ENCODE results near the gene PPP1R13L. TPM values are rescaled to one million over a fixed set of nuclear protein-coding genes. Genes with fewer than 3 reads are reported as not detected.

The PPP1R13L gene
- total and polyA plus RNA-seq, 2 donors (not counting 1 experiment from before 2014, with no cell fraction given): 3.0 to 5.8 TPM

DNA sequence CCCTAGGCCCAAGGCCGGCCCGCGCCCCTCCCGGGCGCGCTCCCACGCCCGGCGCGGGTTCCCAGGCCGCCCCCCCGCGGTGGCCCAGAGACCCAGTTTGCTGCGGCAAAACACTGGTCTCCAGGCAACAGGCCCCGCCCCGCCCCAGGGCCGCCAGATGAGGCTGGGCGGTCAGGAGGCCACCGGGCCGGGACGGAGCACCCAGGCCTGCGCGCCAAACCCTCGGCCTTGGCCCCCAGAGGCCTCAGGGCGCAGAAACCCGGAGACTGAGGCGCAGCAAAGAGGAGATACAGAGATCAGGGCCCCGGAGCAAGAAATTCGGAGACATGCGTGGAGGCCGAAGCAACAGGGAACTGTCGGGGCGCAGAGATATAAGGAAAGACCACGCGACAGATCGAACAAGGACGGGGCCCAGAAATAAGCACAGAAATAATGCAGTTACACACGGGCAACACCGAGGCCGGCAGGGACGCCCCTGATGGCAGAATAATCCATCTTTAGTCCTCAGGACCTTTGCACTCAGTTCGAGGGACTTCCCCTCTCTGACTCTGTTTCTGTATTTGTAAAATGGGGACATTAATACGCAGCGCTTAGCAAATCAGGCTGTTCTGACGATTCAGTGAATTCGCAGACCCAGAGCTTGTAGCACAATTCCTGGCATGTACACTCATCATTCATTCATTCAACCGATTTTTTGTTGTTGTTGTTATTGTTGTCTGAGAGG, 39.6 kb upstream of the PPP1R13L start:
- peaks cover 17% of the 10 kb centered on the region for H3K4me1 ChIP-seq (ENCODE audit: control insufficient read depth, extremely low read depth, insufficient read depth, low read length)
- H3K4me3 ChIP-seq (replicated peaks in 1 of 4; ENCODE audit: control extremely low read depth in 1 of 4, insufficient read depth in 1 of 4, low read depth in 3 of 4, low read length in 4 of 4): peak overlapping the region in 3 of 4 experiments; percentile 19 to 49 (median 26)
- no peaks in the 10 kb centered on the region for H3K36me3 ChIP-seq (ENCODE audit: control insufficient read depth, insufficient read depth, low read length)
- TF ChIP-seq, protein P1, sequence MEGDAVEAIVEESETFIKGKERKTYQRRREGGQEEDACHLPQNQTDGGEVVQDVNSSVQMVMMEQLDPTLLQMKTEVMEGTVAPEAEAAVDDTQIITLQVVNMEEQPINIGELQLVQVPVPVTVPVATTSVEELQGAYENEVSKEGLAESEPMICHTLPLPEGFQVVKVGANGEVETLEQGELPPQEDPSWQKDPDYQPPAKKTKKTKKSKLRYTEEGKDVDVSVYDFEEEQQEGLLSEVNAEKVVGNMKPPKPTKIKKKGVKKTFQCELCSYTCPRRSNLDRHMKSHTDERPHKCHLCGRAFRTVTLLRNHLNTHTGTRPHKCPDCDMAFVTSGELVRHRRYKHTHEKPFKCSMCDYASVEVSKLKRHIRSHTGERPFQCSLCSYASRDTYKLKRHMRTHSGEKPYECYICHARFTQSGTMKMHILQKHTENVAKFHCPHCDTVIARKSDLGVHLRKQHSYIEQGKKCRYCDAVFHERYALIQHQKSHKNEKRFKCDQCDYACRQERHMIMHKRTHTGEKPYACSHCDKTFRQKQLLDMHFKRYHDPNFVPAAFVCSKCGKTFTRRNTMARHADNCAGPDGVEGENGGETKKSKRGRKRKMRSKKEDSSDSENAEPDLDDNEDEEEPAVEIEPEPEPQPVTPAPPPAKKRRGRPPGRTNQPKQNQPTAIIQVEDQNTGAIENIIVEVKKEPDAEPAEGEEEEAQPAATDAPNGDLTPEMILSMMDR (conservative IDR thresholded peaks at IDR 0.05 in 1 of 2, IDR thresholded peaks at IDR 0.05 in 1 of 2; ENCODE audit: low read depth in 1 of 2, low read length in 2 of 2): no peak
- no peak for TF ChIP-seq EZH2 (IDR thresholded peaks at IDR 0.05; ENCODE audit: low read length, missing control alignments)
- no peaks in the 10 kb centered on the region for H4K20me1 ChIP-seq (ENCODE audit: control insufficient read depth, extremely low read depth, insufficient read depth, low read length)
- no peaks in the 10 kb centered on the region for H3K79me2 ChIP-seq (ENCODE audit: control insufficient read depth, insufficient read depth, low read length)
- DNase-seq (ENCODE audit: low read depth in 2 of 2): peak; percentile 77 to 78
- H3K27ac ChIP-seq (ENCODE audit: insufficient read depth, low read length): peak overlapping the region; percentile 75
- no peaks in the 10 kb centered on the region for H3K9me3 ChIP-seq (ENCODE audit: control insufficient read depth, insufficient read depth, low read depth, low read length)
- H3K27me3 ChIP-seq (ENCODE audit: control insufficient read depth, insufficient read depth, low read length): no peaks in the 10 kb centered on the region
- H3K9ac ChIP-seq (ENCODE audit: insufficient read depth, low read length): peak overlapping the region; percentile 66
- H2AFZ ChIP-seq (ENCODE audit: low read length): no peak overlapping the region
- H3K4me2 ChIP-seq (ENCODE audit: extremely low read depth, insufficient read depth, low read length): peak overlapping the region; percentile 81

GRCh38 chr19:45443462-45444317, 38.8 kb upstream of the PPP1R13L start:
- H3K9me3 ChIP-seq (ENCODE audit: control insufficient read depth, insufficient read depth, low read depth, low read length): no peaks in the 10 kb centered on the region
- no peaks in the 10 kb centered on the region for H3K36me3 ChIP-seq (ENCODE audit: control insufficient read depth, insufficient read depth, low read length)
- no peaks in the 10 kb centered on the region for H3K27me3 ChIP-seq (ENCODE audit: control insufficient read depth, insufficient read depth, low read length)
- H3K27ac ChIP-seq (ENCODE audit: insufficient read depth, low read length): peak overlapping the region; percentile 78
- no peaks in the 10 kb centered on the region for H3K79me2 ChIP-seq (ENCODE audit: control insufficient read depth, insufficient read depth, low read length)
- peak overlapping the region; percentile 4 to 58 (median 51) for H3K4me3 ChIP-seq (replicated peaks in 1 of 4; ENCODE audit: control extremely low read depth in 1 of 4, insufficient read depth in 1 of 4, low read depth in 3 of 4, low read length in 4 of 4)
- peak overlapping the region; percentile 78 for H3K9ac ChIP-seq (ENCODE audit: insufficient read depth, low read length)
- peak overlapping the region; percentile 93 for H3K4me2 ChIP-seq (ENCODE audit: extremely low read depth, insufficient read depth, low read length)
- no peak overlapping the region for H2AFZ ChIP-seq (ENCODE audit: low read length)
- H3K4me1 ChIP-seq (ENCODE audit: control insufficient read depth, extremely low read depth, insufficient read depth, low read length): peaks cover 17% of the 10 kb centered on the region
- H4K20me1 ChIP-seq (ENCODE audit: control insufficient read depth, extremely low read depth, insufficient read depth, low read length): no peaks in the 10 kb centered on the region
- TF ChIP-seq, protein P1 (conservative IDR thresholded peaks at IDR 0.05 in 1 of 2, IDR thresholded peaks at IDR 0.05 in 1 of 2; ENCODE audit: low read depth in 1 of 2, low read length in 2 of 2): no peak
- no peak for TF ChIP-seq EZH2 (IDR thresholded peaks at IDR 0.05; ENCODE audit: low read length, missing control alignments)
- DNase-seq (ENCODE audit: low read depth in 2 of 2): peak; percentile 78 to 84

DNA sequence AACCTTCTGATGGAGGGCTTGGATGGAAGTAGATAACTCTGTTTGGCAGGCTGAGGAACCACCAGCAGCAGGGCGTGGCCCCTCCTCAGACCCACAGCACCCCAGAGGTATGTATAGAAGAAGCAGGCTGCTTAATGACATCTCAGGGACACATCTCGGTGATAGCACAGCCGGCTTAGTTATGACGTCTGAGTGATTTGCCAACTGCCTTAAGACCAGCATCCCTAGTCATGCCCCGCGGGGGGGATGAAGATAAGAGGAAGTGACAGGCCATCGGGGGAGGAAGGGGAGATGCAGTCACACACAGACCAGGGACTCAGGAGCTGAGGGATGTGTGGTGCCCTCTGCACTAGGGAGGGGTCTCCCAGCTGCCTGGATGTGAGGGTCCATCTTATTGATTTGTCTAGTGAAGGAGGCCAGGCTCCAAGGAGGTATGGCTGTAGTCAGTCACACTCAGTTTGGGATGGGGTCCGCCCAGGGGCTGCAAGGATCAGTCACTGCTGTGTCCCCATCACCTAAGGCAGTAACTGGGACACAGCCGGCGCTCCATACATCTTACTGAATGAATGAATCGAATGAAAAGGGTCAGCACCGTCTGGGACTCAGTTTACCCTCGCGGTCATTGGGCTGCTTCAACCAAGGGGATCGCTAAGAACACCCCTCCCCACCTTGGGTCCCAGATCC, 38.1 kb upstream of the PPP1R13L start:
- Histone ChIP-seq H4K20me1 (ENCODE audit: control insufficient read depth, extremely low read depth, insufficient read depth, low read length) (no peaks in the 10 kb centered on the region), H3K27ac (ENCODE audit: insufficient read depth, low read length) (peak overlapping the region; percentile 78), H3K36me3 (ENCODE audit: control insufficient read depth, insufficient read depth, low read length) (no peaks in the 10 kb centered on the region), H3K9me3 (ENCODE audit: control insufficient read depth, insufficient read depth, low read depth, low read length) (no peaks in the 10 kb centered on the region), H3K4me3 (replicated peaks in 1 of 4; ENCODE audit: control extremely low read depth in 1 of 4, insufficient read depth in 1 of 4, low read depth in 3 of 4, low read length in 4 of 4) (peak overlapping the region; percentile 4 to 58 (median 40)), H2AFZ (ENCODE audit: low read length) (no peak overlapping the region), H3K4me1 (ENCODE audit: control insufficient read depth, extremely low read depth, insufficient read depth, low read length) (peaks cover 17% of the 10 kb centered on the region), H3K9ac (ENCODE audit: insufficient read depth, low read length) (peak overlapping the region; percentile 78), H3K27me3 (ENCODE audit: control insufficient read depth, insufficient read depth, low read length) (no peaks in the 10 kb centered on the region), H3K4me2 (ENCODE audit: extremely low read depth, insufficient read depth, low read length) (peak overlapping the region; percentile 44), H3K79me2 (ENCODE audit: control insufficient read depth, insufficient read depth, low read length) (no peaks in the 10 kb centered on the region)
- no peak for TF ChIP-seq EZH2 (IDR thresholded peaks at IDR 0.05; ENCODE audit: low read length, missing control alignments)
- TF ChIP-seq, protein P1 (conservative IDR thresholded peaks at IDR 0.05 in 1 of 2, IDR thresholded peaks at IDR 0.05 in 1 of 2; ENCODE audit: low read depth in 1 of 2, low read length in 2 of 2): no peak
- peak; percentile 36 to 41 for DNase-seq (ENCODE audit: low read depth in 2 of 2)
